Esophagus muscularis mucosa (tissue), 4 donors: ENCODE measurements around the gene RABL3. TPM values are rescaled to one million over a fixed set of nuclear protein-coding genes. Genes with fewer than 3 reads are reported as not detected.

Experiments used
- DNase-seq: peaks from one replicate; pipeline ENCODE4 v3.0.0-alpha.2; 2017; ENCODE audit errors: extremely low spot score
- H3K27ac ChIP-seq, 4 donors: fragments of 200-600 bp; sonication (generic); replicated peaks in 1 of 4; 1 replicate in 3 of 4; 2 replicates in 1 of 4; pipeline ENCODE4 v1.5.1; 2016 to 2019; ENCODE audit warnings: mild to moderate bottlenecking in 1 of 4
- H3K27me3 ChIP-seq, 4 donors: fragments of 200-600 bp; sonication (generic); one replicate each; pipeline versions ENCODE4 v1.5.1 to v1.6.0; 2016 to 2019
- H3K36me3 ChIP-seq, 4 donors: fragments of 200-600 bp; sonication (generic); one replicate each; pipeline ENCODE4 v1.5.1; 2016 to 2019
- H3K4me1 ChIP-seq, 4 donors: fragments of 200-600 bp; sonication (generic); one replicate each; pipeline ENCODE4 v1.5.1; 2016 to 2019
- H3K4me3 ChIP-seq, 4 donors: fragments of 200-600 bp; sonication (generic); 1 replicate in 2 of 4; 2 replicates in 2 of 4; pipeline ENCODE4 v1.5.1; 2016 to 2019; ENCODE audit warnings: mild to moderate bottlenecking in 4 of 4, moderate library complexity in 1 of 4
- H3K9me3 ChIP-seq, 4 donors: fragments of 200-600 bp; sonication (generic); 1 replicate in 3 of 4; 2 replicates in 1 of 4; pipeline ENCODE4 v1.5.1; 2016 to 2019
- CTCF ChIP-seq, 3 experiments: fragments of 200-600 bp in 2 of 3; fragments of 450-650 bp in 1 of 3; sonication (generic) in 2 of 3; IDR thresholded peaks; one replicate each; pipeline ENCODE4 v1.5.1; 2017 to 2019; ENCODE audit warnings: antibody characterized with exemption in 3 of 3, mild to moderate bottlenecking in 2 of 3, moderate library complexity in 1 of 3
- EP300 ChIP-seq: sonication (generic); formaldehyde crosslinking; IDR thresholded peaks from one replicate; pipeline ENCODE4 v1.6.1; 2017; ENCODE audit warnings: antibody characterized with exemption
- POLR2A ChIP-seq: fragments of 450-650 bp; IDR thresholded peaks from one replicate; pipeline ENCODE4 v1.6.1; 2017; ENCODE audit warnings: antibody characterized with exemption, moderate library complexity, mild to moderate bottlenecking, low read depth
- POLR2AphosphoS5 ChIP-seq, 2 donors: sonication (generic); formaldehyde crosslinking; IDR thresholded peaks; one replicate each; pipeline ENCODE4 v1.6.1; 2017; ENCODE audit warnings: antibody characterized with exemption in 2 of 2
- whole genome bisulfite sequencing: methylation state at CpG from one replicate; pipeline ENCODE4 v1.1.5; 2018; 5-methylcytosine and 5-hydroxymethylcytosine counted together
- intact Hi-C: fragments of 100-400 bp; cut with DNase I; formaldehyde crosslinking; loops from one replicate; pipeline ENCODE4 v1.15.1; 2023
- total RNA-seq, 4 donors: library from RNA; depleted of rRNA; stranded (reverse); fragments of >200 nt; gene quantifications; one replicate each; pipeline versions ENCODE4 v1.1.0 to v1.2.1, GENCODE V29; 2016

RABL3 gene
- total RNA-seq, 4 donors from 2014 or later = 16.9 to 23.9 (median 20.7) TPM

- TF ChIP-seq CTCF (IDR thresholded peaks at IDR 0.05) (no peak), POLR2A (no peak), POLR2AphosphoS5 (IDR thresholded peaks at IDR 0.05) (no peak), EP300 (no peak)
- no peak overlapping the region for H3K27ac ChIP-seq
- H3K36me3 ChIP-seq = peaks cover 0 to 10% (median 5%) of the 10 kb centered on the region in 4 donors
- H3K4me3 ChIP-seq = no peak overlapping the region
- H3K9me3 ChIP-seq = no peaks in the 10 kb centered on the region
- H3K27me3 ChIP-seq = no peaks in the 10 kb centered on the region
- H3K4me1 ChIP-seq = peaks cover 0 to 10% (median 3%) of the 10 kb centered on the region in 4 donors
- intact Hi-C loops = no loop called here
- WGBS = 86% methylated on average over 3 of the region's 3 CpGs
- no peak for DNase-seq
Measured at GRCh38 chr3:120689395-120689794, 52.9 kb downstream of the RABL3 start.

- Histone ChIP-seq H3K9me3 (no peaks in the 10 kb centered on the region), H3K36me3 (peaks cover 0 to 10% (median 5%) of the 10 kb centered on the region in 4 donors), H3K27ac (no peak overlapping the region), H3K4me1 (peaks cover 0 to 3% (median 0%) of the 10 kb centered on the region in 4 donors), H3K4me3 (no peak overlapping the region), H3K27me3 (no peaks in the 10 kb centered on the region)
- no peak for DNase-seq
- intact Hi-C loops = no loop called here
- TF ChIP-seq POLR2AphosphoS5 (IDR thresholded peaks at IDR 0.05) = no peak
- TF ChIP-seq POLR2A = no peak
- no peak for TF ChIP-seq CTCF (IDR thresholded peaks at IDR 0.05)
Measured at GRCh38 chr3:120688121-120688520, 54.2 kb downstream of the RABL3 start.

- H3K4me3 ChIP-seq = no peak overlapping the region
- H3K4me1 ChIP-seq = no peaks in the 10 kb centered on the region
- intact Hi-C loops = no loop called here
- H3K9me3 ChIP-seq = no peaks in the 10 kb centered on the region
- peaks cover 0 to 10% (median 5%) of the 10 kb centered on the region in 4 donors for H3K36me3 ChIP-seq
- no peaks in the 10 kb centered on the region for H3K27me3 ChIP-seq
- no peak for DNase-seq
- no peak overlapping the region for H3K27ac ChIP-seq
- TF ChIP-seq EP300 (no peak), CTCF (IDR thresholded peaks at IDR 0.05) (no peak)
- 96% methylated on average over 1 of the region's 1 CpG for WGBS
Measured at GRCh38 chr3:120685411-120685810, 56.9 kb downstream of the RABL3 start.

GRCh38 chr3:120684896-120685295, 57.4 kb downstream of the RABL3 start:
- no peaks in the 10 kb centered on the region for H3K27me3 ChIP-seq
- H3K4me1 ChIP-seq = no peaks in the 10 kb centered on the region
- DNase-seq = no peak
- peaks cover 0 to 10% (median 5%) of the 10 kb centered on the region in 4 donors for H3K36me3 ChIP-seq
- H3K27ac ChIP-seq = no peak overlapping the region
- H3K9me3 ChIP-seq = no peaks in the 10 kb centered on the region
- WGBS = 57% methylated on average over 4 of the region's 4 CpGs
- TF ChIP-seq POLR2AphosphoS5 (IDR thresholded peaks at IDR 0.05) (no peak), POLR2A (no peak), CTCF (IDR thresholded peaks at IDR 0.05) (no peak), EP300 (no peak)
- no peak overlapping the region for H3K4me3 ChIP-seq
- intact Hi-C loops = no loop called here

GRCh38 chr3:120683671-120684301, 58.5 kb downstream of the RABL3 start:
- WGBS = 87% methylated on average over 3 of the region's 3 CpGs
- intact Hi-C loops = no loop called here
- TF ChIP-seq CTCF (IDR thresholded peaks at IDR 0.05) = no peak
- no peak for TF ChIP-seq POLR2A
- TF ChIP-seq POLR2AphosphoS5 (IDR thresholded peaks at IDR 0.05) = no peak
- no peak for TF ChIP-seq EP300
- Histone ChIP-seq H3K27ac (no peak overlapping the region), H3K36me3 (peaks cover 0 to under 1% (median 0%) of the 10 kb centered on the region in 4 donors), H3K4me3 (no peak overlapping the region), H3K9me3 (no peaks in the 10 kb centered on the region), H3K27me3 (no peaks in the 10 kb centered on the region), H3K4me1 (peaks cover 5 to 8% (median 6%) of the 10 kb centered on the region in 4 donors)
- no peak for DNase-seq
